Sigmoid colon (tissue), 4 donors: Measurements from ENCODE around the gene UTF1.

Experiments
- POLR2AphosphoS5 ChIP-seq, 4 donors: sonication (generic); formaldehyde crosslinking; IDR thresholded peaks; one replicate each; pipeline ENCODE4 v1.6.1; 2017; ENCODE audit warnings: antibody characterized with exemption in 4 of 4
- TF ChIP-seq, protein P1 (sequence below), 4 experiments: fragments of 450-650 bp in 3 of 4; fragments of 200-600 bp in 1 of 4; IDR thresholded peaks; one replicate each; pipeline ENCODE4 v1.5.1; 2016 to 2019; ENCODE audit warnings: antibody characterized with exemption in 4 of 4, mild to moderate bottlenecking in 3 of 4, moderate library complexity in 2 of 4

DNA sequence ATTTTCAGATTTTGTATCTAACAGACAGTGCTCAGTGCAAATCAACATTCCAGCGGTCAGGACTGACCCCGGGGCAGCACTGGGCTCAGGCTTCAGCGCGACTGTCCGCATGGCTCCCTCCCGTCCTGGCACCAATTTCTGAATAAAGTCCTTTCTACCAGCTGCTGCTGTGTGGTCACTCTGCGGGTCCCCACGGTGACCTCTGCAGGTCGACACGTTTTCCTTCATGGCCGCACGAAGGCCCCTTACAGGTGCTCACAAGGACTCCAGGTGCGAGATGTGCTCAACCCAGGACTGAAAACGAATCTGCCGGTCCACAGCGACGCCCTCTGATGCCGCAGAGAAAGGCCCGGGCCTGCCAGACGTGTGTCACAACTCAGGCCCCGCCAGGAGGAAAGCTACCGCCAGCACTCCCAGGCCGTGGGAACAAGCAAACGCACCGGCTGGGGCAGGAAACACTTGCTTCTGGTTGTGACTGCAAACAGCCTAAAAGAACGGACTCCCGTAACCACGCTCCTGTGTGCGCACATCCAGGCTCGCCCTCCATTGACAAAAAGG, 3.7 kb upstream of the UTF1 start:
- TF ChIP-seq POLR2AphosphoS5 (IDR thresholded peaks at IDR 0.05) = no peak
- TF ChIP-seq, protein P1, sequence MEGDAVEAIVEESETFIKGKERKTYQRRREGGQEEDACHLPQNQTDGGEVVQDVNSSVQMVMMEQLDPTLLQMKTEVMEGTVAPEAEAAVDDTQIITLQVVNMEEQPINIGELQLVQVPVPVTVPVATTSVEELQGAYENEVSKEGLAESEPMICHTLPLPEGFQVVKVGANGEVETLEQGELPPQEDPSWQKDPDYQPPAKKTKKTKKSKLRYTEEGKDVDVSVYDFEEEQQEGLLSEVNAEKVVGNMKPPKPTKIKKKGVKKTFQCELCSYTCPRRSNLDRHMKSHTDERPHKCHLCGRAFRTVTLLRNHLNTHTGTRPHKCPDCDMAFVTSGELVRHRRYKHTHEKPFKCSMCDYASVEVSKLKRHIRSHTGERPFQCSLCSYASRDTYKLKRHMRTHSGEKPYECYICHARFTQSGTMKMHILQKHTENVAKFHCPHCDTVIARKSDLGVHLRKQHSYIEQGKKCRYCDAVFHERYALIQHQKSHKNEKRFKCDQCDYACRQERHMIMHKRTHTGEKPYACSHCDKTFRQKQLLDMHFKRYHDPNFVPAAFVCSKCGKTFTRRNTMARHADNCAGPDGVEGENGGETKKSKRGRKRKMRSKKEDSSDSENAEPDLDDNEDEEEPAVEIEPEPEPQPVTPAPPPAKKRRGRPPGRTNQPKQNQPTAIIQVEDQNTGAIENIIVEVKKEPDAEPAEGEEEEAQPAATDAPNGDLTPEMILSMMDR (IDR thresholded peaks at IDR 0.05) = no peak
